Right lobe of liver (tissue), 4 donors: Measurements from ENCODE around the gene PJA2.

Experiments used
- CTCF ChIP-seq, 4 donors: fragments of 200-600 bp in 3 of 4; fragments of 450-650 bp in 1 of 4; IDR thresholded peaks; one replicate each; pipeline versions ENCODE4 v1.5.1 to v1.8.0; 2016 to 2022; ENCODE audit warnings: antibody characterized with exemption in 4 of 4, mild to moderate bottlenecking in 2 of 4
- POLR2A ChIP-seq: fragments of 450-650 bp; IDR thresholded peaks from one replicate; pipeline ENCODE4 v1.6.1; 2017; ENCODE audit warnings: antibody characterized with exemption, mild to moderate bottlenecking
- donor health status: DM: no; HTN: no; CAD: no.
- donor health status: DM: no; HTN: no; CAD: no.
- donor health status: DM: no; HTN: yes; CAD: no.

- no peak for TF ChIP-seq CTCF (IDR thresholded peaks at IDR 0.05)
- TF ChIP-seq POLR2A = no peak
Observed at GRCh38 chr5:109374625-109375024, 35.1 kb downstream of the PJA2 start.
